GM10847 (cell line): ENCODE data around the gene PLAAT5.

ENCODE experiments used
- POLR2A ChIP-seq: IDR thresholded peaks from 2 replicates; pipeline ENCODE4 v1.6.1; 2011; ENCODE audit not compliant: insufficient read length; ENCODE audit errors: extremely low read depth

PLAAT5 gene

GRCh38 chr11:63490551-63491239, at the start of gene PLAAT5:
Gene PLAAT5 (minus strand): TSS chr11:63491167. CDS start chr11:63491034, 133 bp downstream.
- no peak for TF ChIP-seq POLR2A

- TF ChIP-seq POLR2A = no peak
Measured at GRCh38 chr11:63537293-63538101, 46.5 kb upstream of the PLAAT5 start.

- no peak for TF ChIP-seq POLR2A
Measured at GRCh38 chr11:63536669-63537292, 45.8 kb upstream of the PLAAT5 start, which contains the start of gene PLAAT4. Gene PLAAT4 (plus strand): TSS chr11:63536808. CDS start chr11:63536869, 61 bp downstream.

- no peak for TF ChIP-seq POLR2A
Measured at GRCh38 chr11:63535734-63536133, 44.8 kb upstream of the PLAAT5 start.

GRCh38 chr11:63534895-63535461, 44.0 kb upstream of the PLAAT5 start:
- TF ChIP-seq POLR2A = no peak

GRCh38 chr11:63534076-63534475, 43.1 kb upstream of the PLAAT5 start:
- no peak for TF ChIP-seq POLR2A

GRCh38 chr11:63532799-63533475, 42.0 kb upstream of the PLAAT5 start:
- no peak for TF ChIP-seq POLR2A

- TF ChIP-seq POLR2A = no peak
Measured at GRCh38 chr11:63532117-63532516, 41.1 kb upstream of the PLAAT5 start.

GRCh38 chr11:63530021-63530420, 39.1 kb upstream of the PLAAT5 start:
- no peak for TF ChIP-seq POLR2A

GRCh38 chr11:63527667-63528066, 36.7 kb upstream of the PLAAT5 start:
- no peak for TF ChIP-seq POLR2A

- no peak for TF ChIP-seq POLR2A
Measured at GRCh38 chr11:63523151-63523550, 32.2 kb upstream of the PLAAT5 start.

- no peak for TF ChIP-seq POLR2A
Measured at GRCh38 chr11:63521896-63522295, 30.9 kb upstream of the PLAAT5 start.

GRCh38 chr11:63520606-63521170, 29.7 kb upstream of the PLAAT5 start:
- no peak for TF ChIP-seq POLR2A

- TF ChIP-seq POLR2A = no peak
Measured at GRCh38 chr11:63518548-63518947, 27.6 kb upstream of the PLAAT5 start.

GRCh38 chr11:63517156-63517555, 26.2 kb upstream of the PLAAT5 start:
- no peak for TF ChIP-seq POLR2A

- no peak for TF ChIP-seq POLR2A
Measured at GRCh38 chr11:63516109-63516508, 25.1 kb upstream of the PLAAT5 start.
